ENCODE data around the gene MAPRE3. TPM values are rescaled to one million over a fixed set of nuclear protein-coding genes. Genes with fewer than 3 reads are reported as not detected.

MAPRE3 gene
- total RNA-seq, 4 donors from 2014 or later: 41.9 to 66.5 (median 53.9) TPM

GRCh38 chr2:26991717-26992116 is 21.3 kb downstream of the MAPRE3 start:
- Histone ChIP-seq H3K9me3 (no peaks in the 10 kb centered on the region), H3K4me3 (no peak overlapping the region), H3K27ac (no peak overlapping the region), H3K27me3 (no peaks in the 10 kb centered on the region), H3K36me3 (no peaks in the 10 kb centered on the region), H3K4me1 (peaks cover 4 to 18% of the 10 kb centered on the region in 2 donors)
- in situ Hi-C loops (cut with MboI; ENCODE audit: low sequenced_read_pairs in 4 of 4): no loop called here
- no peak for DNase-seq
- no peak for ATAC-seq
- intact Hi-C loops (cut with DNase I; ENCODE audit: low total_unique reads): no loop called here
- TF ChIP-seq CTCF (IDR thresholded peaks at IDR 0.05 in 4 of 5, conservative IDR thresholded peaks at IDR 0.05 in 1 of 5) (no peak), POLR2A (IDR thresholded peaks at IDR 0.05) (no peak)

GRCh38 chr2:26993768-26994167 is 23.3 kb downstream of the MAPRE3 start:
- Histone ChIP-seq H3K9me3 (no peaks in the 10 kb centered on the region), H3K27ac (no peak overlapping the region), H3K4me3 (no peak overlapping the region), H3K4me1 (no peaks in the 10 kb centered on the region), H3K27me3 (no peaks in the 10 kb centered on the region), H3K36me3 (no peaks in the 10 kb centered on the region)
- TF ChIP-seq CTCF (IDR thresholded peaks at IDR 0.05 in 4 of 5, conservative IDR thresholded peaks at IDR 0.05 in 1 of 5): no peak
- intact Hi-C loops (cut with DNase I; ENCODE audit: low total_unique reads): no loop called here
- in situ Hi-C loops (cut with MboI; ENCODE audit: low sequenced_read_pairs in 4 of 4): no loop called here
- no peak for DNase-seq
- no peak for ATAC-seq

- no peaks in the 10 kb centered on the region for H3K27me3 ChIP-seq
- no peaks in the 10 kb centered on the region for H3K36me3 ChIP-seq
- H3K27ac ChIP-seq: no peak overlapping the region
- DNase-seq: no peak
- in situ Hi-C loops (cut with MboI; ENCODE audit: low sequenced_read_pairs in 4 of 4) (no loop called here), intact Hi-C loops (cut with DNase I; ENCODE audit: low total_unique reads) (no loop called here)
- H3K9me3 ChIP-seq: no peaks in the 10 kb centered on the region
- H3K4me1 ChIP-seq: no peaks in the 10 kb centered on the region
- no peak overlapping the region for H3K4me3 ChIP-seq
- no peak for ATAC-seq
- TF ChIP-seq POLR2A (IDR thresholded peaks at IDR 0.05) (no peak), CTCF (IDR thresholded peaks at IDR 0.05 in 4 of 5, conservative IDR thresholded peaks at IDR 0.05 in 1 of 5) (no peak)
Measured at GRCh38 chr2:26994983-26995382, 24.5 kb downstream of the MAPRE3 start.

- Histone ChIP-seq H3K4me3 (no peak overlapping the region), H3K4me1 (peaks cover 0 to 10% of the 10 kb centered on the region in 2 donors), H3K36me3 (no peaks in the 10 kb centered on the region), H3K9me3 (no peaks in the 10 kb centered on the region), H3K27ac (no peak overlapping the region), H3K27me3 (no peaks in the 10 kb centered on the region)
- no peak for DNase-seq
- in situ Hi-C loops (cut with MboI; ENCODE audit: low sequenced_read_pairs in 4 of 4): no loop called here
- no peak for ATAC-seq
- TF ChIP-seq CTCF (IDR thresholded peaks at IDR 0.05 in 4 of 5, conservative IDR thresholded peaks at IDR 0.05 in 1 of 5): no peak
- TF ChIP-seq POLR2A (IDR thresholded peaks at IDR 0.05): no peak
- intact Hi-C loops (cut with DNase I; ENCODE audit: low total_unique reads): no loop called here
Measured at GRCh38 chr2:26997394-26997793, 27.0 kb downstream of the MAPRE3 start.

GRCh38 chr2:26998323-26998722 is 27.9 kb downstream of the MAPRE3 start:
- no peak overlapping the region for H3K4me3 ChIP-seq
- DNase-seq (no peak), ATAC-seq (no peak)
- peaks cover 0 to 10% of the 10 kb centered on the region in 2 donors for H3K4me1 ChIP-seq
- in situ Hi-C loops (cut with MboI; ENCODE audit: low sequenced_read_pairs in 4 of 4) (no loop called here), intact Hi-C loops (cut with DNase I; ENCODE audit: low total_unique reads) (no loop called here)
- TF ChIP-seq CTCF (IDR thresholded peaks at IDR 0.05 in 4 of 5, conservative IDR thresholded peaks at IDR 0.05 in 1 of 5) (no peak), POLR2A (IDR thresholded peaks at IDR 0.05) (no peak)
- H3K27me3 ChIP-seq: no peaks in the 10 kb centered on the region
- no peaks in the 10 kb centered on the region for H3K36me3 ChIP-seq
- no peaks in the 10 kb centered on the region for H3K9me3 ChIP-seq
- H3K27ac ChIP-seq: no peak overlapping the region
